HepG2 (cell line): ENCODE results near the gene COCH. TPM values are rescaled to one million over a fixed set of nuclear protein-coding genes. Genes with fewer than 3 reads are reported as not detected.
A peak's percentile ranks its signal among the peaks of the same experiment; 100 is the strongest.

ENCODE experiments used
- ATAC-seq: fragments of 200-7000 bp; cut with Tn5 transposase; 3 replicates; pipeline ENCODE4 v1.9.1; 2020; ENCODE audit warnings: mild to moderate bottlenecking, moderate library complexity
- Bru-seq: library from RNA; stranded (reverse); fragments of 400-500 nt; gene quantifications from one replicate; lab custom pipeline; 2021; lab: Mats Ljungman, UMichigan
- BruChase-seq, 2 experiments: library from RNA; stranded (reverse); fragments of 400-500 nt; gene quantifications; one replicate each; lab custom pipeline; 2021; lab: Mats Ljungman, UMichigan
- BruUV-seq: library from RNA; stranded (reverse); fragments of 400-500 nt; replicated peaks from 2 replicates; lab custom pipeline; 2021; lab: Mats Ljungman, UMichigan
- CTCF ChIA-PET: fragments of 300-600 bp; formaldehyde crosslinking; extraction: SDS; loops from one replicate; lab custom pipeline; 2021; ENCODE audit warnings: low total read pairs, inconsistent platforms, low intra/inter-chr PET ratio; lab: Yijun Ruan, JAX
- POLR2A ChIA-PET: fragments of 350-600 bp; sonication (Branson Sonifier 250); formaldehyde crosslinking; loops from one replicate; lab custom pipeline; 2020; ENCODE audit warnings: antibody characterized with exemption, inconsistent platforms; lab: Yijun Ruan, JAX
- DNase-seq: peaks from one replicate; pipeline ENCODE4 v3.0.0-alpha.2; 2015; ENCODE audit warnings: low spot score
- FAIRE-seq: peaks from 3 replicates; lab custom pipeline; 2011; peaks lifted over from hg19 to GRCh38; lab: Jason Lieb, UNC
- H2AFZ ChIP-seq: one replicate; pipeline ENCODE4 v1.6.1; 2011; ENCODE audit warnings: low read length, inconsistent platforms
- H3K27ac ChIP-seq: fragments of 300-600 bp; 3 replicates; pipeline ENCODE4 v1.8.0; 2011; ENCODE audit warnings: mixed run types, mild to moderate bottlenecking, mixed read lengths, low read length, inconsistent platforms; ENCODE audit not compliant: insufficient read depth; ENCODE audit errors: extremely low read length
- H3K27me3 ChIP-seq, 2 experiments: fragments of 200-600 bp in 1 of 2; 2 replicates in 1 of 2; 3 replicates in 1 of 2; pipeline versions ENCODE4 v1.6.0 to v1.8.0; 2011; ENCODE audit warnings: low read length in 2 of 2, mild to moderate bottlenecking in 2 of 2, moderate library complexity in 2 of 2, inconsistent platforms in 1 of 2; ENCODE audit not compliant: insufficient read depth in 2 of 2, control insufficient read depth in 1 of 2
- H3K36me3 ChIP-seq, 2 experiments: fragments of 200-600 bp in 1 of 2; replicated peaks in 1 of 2; 2 replicates in 1 of 2; 3 replicates in 1 of 2; pipeline versions ENCODE4 v1.5.1 to v1.8.0; 2011; ENCODE audit warnings: low read length in 2 of 2, inconsistent platforms in 1 of 2; ENCODE audit not compliant: insufficient read depth in 2 of 2, control insufficient read depth in 1 of 2
- H3K4me1 ChIP-seq: 2 replicates; pipeline ENCODE4 v1.5.1; 2012; ENCODE audit warnings: low read length, inconsistent platforms; ENCODE audit not compliant: insufficient read depth
- H3K4me2 ChIP-seq: 2 replicates; pipeline ENCODE4 v1.6.0; 2011; ENCODE audit warnings: low read depth, low read length, inconsistent platforms
- H3K4me3 ChIP-seq, 3 experiments: fragments of 200-600 bp in 1 of 3; sonication (generic), shearing (Covaris generic) in 1 of 3; replicated peaks in 1 of 3; 2 replicates each; pipeline ENCODE4 v1.5.1; 2011 to 2016; ENCODE audit warnings: low read length in 3 of 3, inconsistent platforms in 2 of 3, low read depth in 2 of 3, mild to moderate bottlenecking in 2 of 3, control low read depth in 1 of 3, mixed read lengths in 1 of 3; ENCODE audit not compliant: insufficient read depth in 1 of 3
- H3K79me2 ChIP-seq: one replicate; pipeline ENCODE4 v1.6.1; 2011; ENCODE audit warnings: low read length, inconsistent platforms; ENCODE audit not compliant: insufficient read depth
- H3K9ac ChIP-seq: 2 replicates; pipeline ENCODE4 v1.6.0; 2011; ENCODE audit warnings: mild to moderate bottlenecking, low read depth, low read length, inconsistent platforms; ENCODE audit not compliant: insufficient read depth
- H3K9me3 ChIP-seq: 2 replicates; pipeline ENCODE4 v1.5.1; 2012; ENCODE audit warnings: mild to moderate bottlenecking, low read length
- H4K20me1 ChIP-seq: 2 replicates; pipeline ENCODE4 v1.6.0; 2011; ENCODE audit warnings: inconsistent platforms, mild to moderate bottlenecking, low read length, moderate library complexity; ENCODE audit not compliant: insufficient read depth
- ASH2L ChIP-seq: fragments of 300-600, 200-600 bp; sonication (generic); IDR thresholded peaks from 2 replicates; pipeline ENCODE4 v1.7.0; 2017; ENCODE audit warnings: low read depth, mild to moderate bottlenecking, moderate library complexity, mixed read lengths, low read length; ENCODE audit not compliant: insufficient read length
- FOXK1 ChIP-seq: sonication (generic); formaldehyde crosslinking; IDR thresholded peaks from 2 replicates; pipeline ENCODE4 v1.4.0; 2020; ENCODE audit warnings: low read depth, missing genetic modification reagents, borderline replicate concordance
- NCOA5 ChIP-seq: sonication (generic); formaldehyde crosslinking; IDR thresholded peaks from 2 replicates; pipeline ENCODE4 v1.4.0; 2020; ENCODE audit warnings: missing genetic modification reagents
- NFKBIZ ChIP-seq: IDR thresholded peaks from 2 replicates; pipeline ENCODE4 v1.6.1; 2018; ENCODE audit warnings: missing genetic modification reagents, missing compliant biosample characterization
- NR3C1 ChIP-seq: sonication (generic); formaldehyde crosslinking; IDR thresholded peaks from 2 replicates; pipeline ENCODE4 v1.4.0; 2020; ENCODE audit warnings: missing genetic modification reagents
- ZBTB42 ChIP-seq: sonication (generic); formaldehyde crosslinking; IDR thresholded peaks from 2 replicates; pipeline ENCODE4 v1.5.0; 2020; ENCODE audit warnings: mild to moderate bottlenecking, missing genetic modification reagents
- ZBTB46 ChIP-seq: sonication (generic); formaldehyde crosslinking; IDR thresholded peaks from 2 replicates; pipeline ENCODE4 v1.4.0; 2020; ENCODE audit warnings: mild to moderate bottlenecking, missing genetic modification reagents, borderline replicate concordance
- ZNF180 ChIP-seq: sonication (generic); formaldehyde crosslinking; IDR thresholded peaks from 2 replicates; pipeline ENCODE4 v1.4.0; 2020; ENCODE audit warnings: low read depth, missing genetic modification reagents, borderline replicate concordance
- ZNF3 ChIP-seq: IDR thresholded peaks from 2 replicates; pipeline ENCODE4 v1.7.0; 2017; ENCODE audit warnings: inconsistent platforms
- ZNF574 ChIP-seq: sonication (generic); formaldehyde crosslinking; IDR thresholded peaks from 2 replicates; pipeline ENCODE4 v1.4.0; 2020; ENCODE audit warnings: missing genetic modification reagents
- WGBS: methylation state at CpG from one replicate; pipeline ENCODE4 v1.1.6; 2017; ENCODE audit warnings: low lambda C conversion rate; 5-methylcytosine and 5-hydroxymethylcytosine counted together
- in situ Hi-C: cut with HindIII; loops from 2 replicates; pipeline ENCODE4 v1.10.0; 2017; ENCODE audit warnings: low pct_unique_long_range_greater_than_20kb; ENCODE audit not compliant: extremely low pct_ligation_motif_present
- intact Hi-C: fragments of 100-400 bp; cut with micrococcal nuclease; formaldehyde crosslinking; loops from one replicate; pipeline ENCODE4 v1.10.0; 2022; ENCODE audit not compliant: unreplicated experiment
- long read RNA-seq, 2 experiments: library from RNA in 1 of 2; library from polyadenylated mRNA in 1 of 2; stranded (forward) in 1 of 2; unstranded in 1 of 2; transcript quantifications; one replicate each; pipeline ENCODE4 v2.0.0, GENCODE V29; 2019 to 2022
- polyA minus RNA-seq, 3 experiments: library from RNA; depleted of rRNA, polyadenylated mRNA; stranded (reverse); fragments of >200 nt; gene quantifications; 2 replicates each; pipeline ENCODE4 v1.2.3, GENCODE V29; 2011; ENCODE audit warnings: low replicate concordance in 1 of 3
- polyA plus RNA-seq, 8 experiments: library from polyadenylated mRNA; depleted of rRNA in 3 of 8; stranded (reverse) in 7 of 8; unstranded in 1 of 8; fragments of >200 nt; fragmentation: Illumina TruSeq in 4 of 8; extraction: Trizol in 4 of 8; gene quantifications; 2 replicates each; pipeline versions ENCODE4 v1.2.1 to v1.2.3, GENCODE V29; 2011 to 2016; ENCODE audit warnings: low read depth in 4 of 8, missing spikeins in 1 of 8, mixed read lengths in 1 of 8; ENCODE audit not compliant: insufficient read depth in 1 of 8
- total RNA-seq, 5 experiments: library from RNA; depleted of rRNA; stranded (reverse); fragments of >200 nt; fragmentation: Illumina TruSeq; extraction: Trizol; gene quantifications; 2 replicates each; pipeline ENCODE4 v1.2.3, GENCODE V29; 2016; ENCODE audit warnings: low read depth in 1 of 5

The COCH gene
- total RNA-seq (2016; rRNA removed; fragmentation: Illumina TruSeq; extraction: Trizol) = 46.1 and 79.3 TPM in 2 replicates
- total RNA-seq (2016; cell fraction: cytosol; rRNA removed; fragmentation: Illumina TruSeq; extraction: Trizol; ENCODE audit: low read depth) = 42.7 and 44.5 TPM in 2 replicates
- total RNA-seq (2016; cell fraction: insoluble cytoplasmic fraction; rRNA removed; fragmentation: Illumina TruSeq; extraction: Trizol) = 44.2 and 82.2 TPM in 2 replicates
- total RNA-seq (2016; cell fraction: membrane; rRNA removed; fragmentation: Illumina TruSeq; extraction: Trizol) = 35.2 and 37.4 TPM in 2 replicates
- 75.5 and 83.2 TPM in 2 replicates for total RNA-seq (2016; cell fraction: nucleus; rRNA removed; fragmentation: Illumina TruSeq; extraction: Trizol)
- polyA plus RNA-seq (2011; rRNA removed) = 67.6 and 78.2 TPM in 2 replicates
- 46.8 and 61.9 TPM in 2 replicates for polyA plus RNA-seq (2011; cell fraction: cytosol; rRNA removed)
- 41.4 and 44.4 TPM in 2 replicates for polyA plus RNA-seq (2011; cell fraction: nucleus; rRNA removed)
- 42.1 and 46.5 TPM in 2 replicates for polyA plus RNA-seq (2012)
- 14.6 and 14.7 TPM in 2 replicates for polyA plus RNA-seq (2016; cell fraction: cytosol; fragmentation: Illumina TruSeq; extraction: Trizol; ENCODE audit: low read depth)
- 44.3 and 45.7 TPM in 2 replicates for polyA plus RNA-seq (2016; cell fraction: insoluble cytoplasmic fraction; fragmentation: Illumina TruSeq; extraction: Trizol; ENCODE audit: low read depth)
- polyA plus RNA-seq (2016; cell fraction: membrane; fragmentation: Illumina TruSeq; extraction: Trizol; ENCODE audit: low read depth) = 23.3 and 29.1 TPM in 2 replicates
- 110 and 111 TPM in 2 replicates for polyA plus RNA-seq (2016; cell fraction: nucleus; fragmentation: Illumina TruSeq; extraction: Trizol; ENCODE audit: insufficient read depth, low read depth)
- polyA minus RNA-seq (2011; rRNA and poly(A)+ RNA removed; ENCODE audit: low replicate concordance) = 0.09 and 34.6 TPM in 2 replicates
- 40.3 and 42.4 TPM in 2 replicates for polyA minus RNA-seq (2011; cell fraction: cytosol; rRNA and poly(A)+ RNA removed)
- polyA minus RNA-seq (2011; cell fraction: nucleus; rRNA and poly(A)+ RNA removed) = 33.0 and 38.3 TPM in 2 replicates
- percentile 72 among the genes with signal in this experiment for Bru-seq, nascent RNA
- BruChase-seq, experiment 1, labeled RNA remaining after a 6-hour chase = percentile 72 among the genes with signal in this experiment
- percentile 70 among the genes with signal in this experiment for BruChase-seq, experiment 2, labeled RNA remaining after a 2-hour chase
- long read RNA-seq, experiment 1, transcript COCH-214 (11 exons, 2,884 nt) = minor isoform, 32 of 226 reads
- long read RNA-seq, experiment 1, transcript COCH-202 (12 exons, 2,571 nt) = major isoform, 45 of 226 reads
- long read RNA-seq, experiment 1, partial matches to known transcripts = 15 of 226 reads
- long read RNA-seq, experiment 1, other reads (novel, unspliced or antisense) = 133 of 226 reads
- long read RNA-seq, experiment 2, transcript COCH-214 (11 exons, 2,884 nt) = major isoform, 64 of 185 reads
- long read RNA-seq, experiment 2, transcript COCH-202 (12 exons, 2,571 nt) = minor isoform, 40 of 185 reads
- long read RNA-seq, experiment 2, partial matches to known transcripts = 52 of 185 reads
- long read RNA-seq, experiment 2, other reads (novel, unspliced or antisense) = 24 of 185 reads

GRCh38 chr14:30874120-30874998 lies at the start of gene COCH:
TSS of gene COCH (plus strand) at chr14:30874559. CDS start at chr14:30874939, 380 bp downstream.
- 9% methylated on average over 70 of the region's 99 CpGs for WGBS
- FAIRE-seq = no peak
- Histone ChIP-seq H4K20me1 (no peaks in the 10 kb centered on the region), H3K27me3 (peaks cover 0 to 32% of the 10 kb centered on the region in 2 experiments; a peak in 4 of 5 replicates), H3K36me3 (peaks cover 0 to 2% of the 10 kb centered on the region in 2 experiments; a peak in 1 of 5 replicates), H3K4me1 (peaks cover 29% of the 10 kb centered on the region), H3K4me2 (peak within 1 kb of the TSS; percentile 97), H3K9me3 (no peaks in the 10 kb centered on the region), H3K27ac (no peak within 1 kb of the TSS), H3K4me3 (peak within 1 kb of the TSS; percentile 71 to 89 (median 79)), H3K9ac (peak within 1 kb of the TSS; percentile 78), H2AFZ (peak within 1 kb of the TSS; percentile 79), H3K79me2 (no peaks in the 10 kb centered on the region)
- peak; percentile 92 for ATAC-seq
- DNase-seq = peak; percentile 71
- POLR2A ChIA-PET = interaction anchor here (0.8 to 1.4 kb wide), 14 partner anchors 10 to 546 kb away, joined by 3 to 8 read pairs (median 4); partner anchors contain the start of genes HEATR5A and STRN3
- in situ Hi-C loops (no loop called here), intact Hi-C loops (loop anchor here (1.0 to 10.0 kb wide), 3 partner anchors 32 to 320 kb away; partner anchors contain the start of gene G2E3)
- CTCF ChIA-PET = interaction anchor here (1.9 kb wide), 1 partner anchor 32 kb away, joined by 12 read pairs; no protein-coding TSS in a partner anchor
- no TSS peak for BruUV-seq
- TF ChIP-seq ZNF180 (CRISPR knock-in tag) (peak; percentile 95), ZBTB46 (no peak), NR3C1 (CRISPR knock-in tag) (no peak), NCOA5 (CRISPR knock-in tag) (0 out of 2 replicates have a peak, but pooled peaks have one; percentile 58), NFKBIZ (CRISPR knock-in tag) (no peak; the same call in 1 of the 2 replicates), ASH2L (peak; percentile 87), ZNF574 (peak; percentile 80), ZNF3 (CRISPR knock-in tag) (no peak; the same call in 1 of the 2 replicates), ZBTB42 (CRISPR knock-in tag) (0 out of 2 replicates have a peak, but pooled peaks have one; percentile 56), FOXK1 (peak; percentile 10; the same call in 1 of the 2 replicates)
